GM12875 (cell line): ENCODE measurements around the gene AKT3.

Experiments used
- H3K4me3 ChIP-seq: one replicate; pipeline ENCODE4 v1.5.1; 2011; ENCODE audit warnings: low read depth, low read length, control low read depth
- TF ChIP-seq, protein P1 (sequence below): IDR thresholded peaks from 2 replicates; pipeline ENCODE4 v1.5.1; 2011; ENCODE audit warnings: low read depth, mild to moderate bottlenecking, control low read depth, inconsistent platforms, low read length, moderate library complexity, borderline replicate concordance; ENCODE audit not compliant: insufficient read depth

AKT3 gene

DNA sequence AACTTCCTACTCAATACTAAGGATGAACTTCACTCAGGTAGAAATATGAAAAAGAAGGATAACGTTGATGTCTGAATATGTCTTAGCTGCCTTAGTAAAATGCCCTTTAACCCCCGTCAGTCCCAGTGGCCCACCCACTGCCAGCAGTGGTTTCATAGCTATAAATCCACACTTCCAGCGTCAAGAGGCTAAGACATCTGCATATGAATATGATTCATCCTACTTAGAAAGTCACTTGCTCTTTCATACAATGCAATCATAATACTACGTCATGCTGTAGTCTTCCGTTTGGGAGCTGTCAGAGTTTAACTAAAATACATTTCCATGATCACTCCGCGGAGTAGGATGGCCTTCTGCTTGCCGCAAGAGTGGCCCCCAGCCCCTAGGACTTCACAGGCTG is 346.9 kb downstream of the AKT3 start:
- TF ChIP-seq, protein P1, sequence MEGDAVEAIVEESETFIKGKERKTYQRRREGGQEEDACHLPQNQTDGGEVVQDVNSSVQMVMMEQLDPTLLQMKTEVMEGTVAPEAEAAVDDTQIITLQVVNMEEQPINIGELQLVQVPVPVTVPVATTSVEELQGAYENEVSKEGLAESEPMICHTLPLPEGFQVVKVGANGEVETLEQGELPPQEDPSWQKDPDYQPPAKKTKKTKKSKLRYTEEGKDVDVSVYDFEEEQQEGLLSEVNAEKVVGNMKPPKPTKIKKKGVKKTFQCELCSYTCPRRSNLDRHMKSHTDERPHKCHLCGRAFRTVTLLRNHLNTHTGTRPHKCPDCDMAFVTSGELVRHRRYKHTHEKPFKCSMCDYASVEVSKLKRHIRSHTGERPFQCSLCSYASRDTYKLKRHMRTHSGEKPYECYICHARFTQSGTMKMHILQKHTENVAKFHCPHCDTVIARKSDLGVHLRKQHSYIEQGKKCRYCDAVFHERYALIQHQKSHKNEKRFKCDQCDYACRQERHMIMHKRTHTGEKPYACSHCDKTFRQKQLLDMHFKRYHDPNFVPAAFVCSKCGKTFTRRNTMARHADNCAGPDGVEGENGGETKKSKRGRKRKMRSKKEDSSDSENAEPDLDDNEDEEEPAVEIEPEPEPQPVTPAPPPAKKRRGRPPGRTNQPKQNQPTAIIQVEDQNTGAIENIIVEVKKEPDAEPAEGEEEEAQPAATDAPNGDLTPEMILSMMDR: no peak
- H3K4me3 ChIP-seq: no peak overlapping the region

DNA sequence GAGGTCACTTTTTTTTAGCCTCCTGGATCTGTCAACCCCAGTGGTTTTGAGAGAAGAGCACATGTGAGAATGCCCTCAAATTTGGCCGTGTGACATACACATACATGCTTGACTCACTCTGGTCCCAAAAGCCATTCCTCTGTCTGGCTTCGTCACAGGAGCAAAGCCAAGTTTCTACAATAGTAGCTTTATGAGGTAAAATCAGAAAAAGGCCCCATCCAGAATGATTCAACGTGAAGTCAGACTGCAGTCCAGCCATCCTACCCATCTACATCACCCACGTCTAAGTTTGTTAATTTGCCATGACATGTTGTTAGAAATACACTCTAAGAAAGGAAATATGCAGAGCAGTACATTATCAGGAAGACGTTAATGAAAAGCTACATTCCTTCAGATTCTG is 349.0 kb downstream of the AKT3 start:
- H3K4me3 ChIP-seq: no peak overlapping the region
- TF ChIP-seq, protein P1: no peak

- TF ChIP-seq, protein P1: no peak
- H3K4me3 ChIP-seq: no peak overlapping the region
These were observed 349.5 kb downstream of the AKT3 start for GRCh38 chr1:243500512-243500911.

DNA sequence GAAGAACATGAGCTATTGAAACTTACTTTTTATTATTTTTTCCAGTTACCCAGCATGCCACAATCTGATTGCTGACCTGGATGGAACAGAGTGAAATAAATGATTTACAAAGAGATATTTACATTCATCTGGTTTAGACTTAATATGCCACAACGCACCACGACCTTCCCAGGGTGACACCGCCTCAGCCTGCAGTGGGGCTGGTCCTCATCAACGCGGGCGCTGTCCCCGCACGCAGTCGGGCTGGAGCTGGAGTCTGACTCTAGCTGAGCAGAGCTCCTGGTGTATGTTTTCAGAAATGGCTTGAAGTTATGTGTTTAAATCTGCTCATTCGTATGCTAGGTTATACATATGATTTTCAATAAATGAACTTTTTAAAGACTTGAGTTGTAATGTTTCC is 350.3 kb downstream of the AKT3 start:
- TF ChIP-seq, protein P1: no peak
- no peak overlapping the region for H3K4me3 ChIP-seq

DNA sequence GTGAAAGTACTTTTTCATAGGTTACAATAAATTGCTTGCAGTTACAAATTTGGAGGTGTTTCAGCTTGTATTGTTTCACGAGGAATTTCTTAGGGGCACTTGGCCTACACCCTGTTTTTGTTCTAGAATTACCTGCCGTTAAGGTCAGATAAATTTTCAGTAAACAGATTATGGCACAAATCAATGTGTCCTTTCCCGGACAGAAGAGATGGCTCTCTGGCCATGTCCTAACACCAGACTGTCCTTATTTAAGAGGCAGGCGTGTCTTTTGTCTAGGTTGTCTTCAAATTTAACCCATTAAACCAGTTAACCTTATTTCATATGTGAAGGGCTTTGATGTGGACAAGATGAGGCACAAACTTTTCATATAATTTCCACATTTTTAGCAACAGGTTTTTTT is 350.8 kb downstream of the AKT3 start:
- H3K4me3 ChIP-seq: no peak overlapping the region
- TF ChIP-seq, protein P1: no peak

DNA sequence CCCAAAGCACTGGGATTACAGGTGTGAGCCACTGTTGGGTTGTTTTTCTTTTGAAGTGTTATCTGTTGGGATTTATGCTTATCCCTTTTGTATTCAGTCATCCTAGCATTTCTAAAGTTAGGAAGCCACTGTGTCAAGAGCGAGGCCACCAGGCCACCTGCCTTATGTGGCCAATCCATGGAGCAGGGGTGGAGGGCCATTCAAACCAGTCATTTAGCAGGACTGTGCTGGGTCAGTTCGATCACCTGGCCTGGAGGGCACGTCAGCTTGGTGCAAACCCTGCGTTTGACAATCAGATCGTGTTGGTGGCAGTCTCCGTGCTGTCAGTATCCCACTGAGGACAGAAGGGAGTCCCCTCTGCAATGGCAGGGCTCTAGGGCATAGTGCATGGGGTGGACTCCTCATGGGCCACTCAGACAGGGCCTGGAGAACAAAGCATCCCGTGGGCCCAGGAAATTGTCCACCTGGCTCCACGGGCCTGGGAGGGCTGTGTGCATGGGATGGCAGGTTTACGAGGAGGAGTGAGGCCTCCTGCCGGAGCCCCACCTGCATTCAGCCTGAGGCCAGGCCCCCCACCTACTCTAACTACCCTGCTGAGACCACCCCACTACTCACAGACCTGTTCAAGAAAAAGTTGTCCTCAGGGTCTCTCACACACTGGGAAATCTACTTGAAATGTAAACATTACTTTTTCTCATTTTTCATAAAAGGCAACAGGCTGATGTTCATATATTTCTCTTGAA is 351.9 kb downstream of the AKT3 start:
- TF ChIP-seq, protein P1: no peak

DNA sequence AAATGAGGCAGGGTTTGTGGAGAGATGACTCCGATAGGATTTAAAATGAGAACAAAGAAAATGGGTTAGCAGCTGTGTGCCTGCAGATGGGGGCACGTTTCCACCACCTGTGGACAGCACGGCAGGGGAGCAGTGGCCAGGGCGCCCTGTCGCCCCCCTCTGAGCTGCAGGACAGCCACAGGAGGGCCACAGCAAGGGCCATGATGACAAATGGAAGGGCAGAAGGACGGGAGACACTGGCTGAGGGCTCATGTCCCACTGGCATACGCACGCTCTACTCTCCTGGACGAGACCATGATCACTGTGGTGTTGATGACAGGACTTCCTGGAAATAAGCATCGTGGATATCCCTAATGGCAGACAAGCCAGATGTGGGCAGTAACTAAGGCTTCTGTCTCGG is 353.2 kb downstream of the AKT3 start:
- TF ChIP-seq, protein P1: no peak
- H3K4me3 ChIP-seq: no peak overlapping the region

More for the DNA sequence above, 351.9 kb downstream of the AKT3 start:
- no peak overlapping the region for H3K4me3 ChIP-seq
